Neural progenitor cell (in vitro differentiated cells): Measurements from ENCODE around the gene NEB. TPM values are rescaled to one million over a fixed set of nuclear protein-coding genes. Genes with fewer than 3 reads are reported as not detected.

Source experiments
- DNase-seq: peaks from one replicate; pipeline ENCODE4 v3.0.0-alpha.2; 2016; ENCODE audit warnings: low spot score
- H2AFZ ChIP-seq: fragments of 200-600 bp; sonication (generic); replicated peaks from 2 replicates; pipeline ENCODE4 v1.6.1; 2016; ENCODE audit warnings: antibody characterized with exemption
- H3F3A ChIP-seq: fragments of 200-600 bp; sonication (generic); 2 replicates; pipeline ENCODE4 v1.6.1; 2016; ENCODE audit warnings: antibody characterized with exemption, low read depth
- H3K27ac ChIP-seq: fragments of 200-600 bp; sonication (generic); 2 replicates; pipeline ENCODE4 v1.5.1; 2016; ENCODE audit warnings: mild to moderate bottlenecking
- H3K27me3 ChIP-seq: fragments of 200-600 bp; sonication (generic); 2 replicates; pipeline ENCODE4 v1.6.1; 2016; ENCODE audit warnings: mild to moderate bottlenecking, moderate library complexity
- H3K36me3 ChIP-seq: fragments of 200-600 bp; sonication (generic); 2 replicates; pipeline ENCODE4 v1.5.1; 2016
- H3K4me1 ChIP-seq: fragments of 200-600 bp; sonication (generic); 2 replicates; pipeline ENCODE4 v1.6.1; 2016; ENCODE audit warnings: mixed run types
- H3K4me2 ChIP-seq: fragments of 200-600 bp; sonication (generic); 2 replicates; pipeline ENCODE4 v1.6.1; 2016
- H3K4me3 ChIP-seq: fragments of 200-600 bp; sonication (generic); 2 replicates; pipeline ENCODE4 v1.5.1; 2016
- H3K79me2 ChIP-seq: fragments of 200-600 bp; sonication (generic); 2 replicates; pipeline ENCODE4 v1.6.1; 2016; ENCODE audit warnings: low read depth
- H3K9ac ChIP-seq: fragments of 200-600 bp; sonication (generic); 2 replicates; pipeline ENCODE4 v1.6.1; 2016
- H3K9me3 ChIP-seq: fragments of 200-600 bp; sonication (generic); 2 replicates; pipeline ENCODE4 v1.5.1; 2016; ENCODE audit warnings: low read depth
- H4K20me1 ChIP-seq: fragments of 200-600 bp; sonication (generic); 2 replicates; pipeline ENCODE4 v1.6.1; 2016; ENCODE audit warnings: low read depth
- H3K27ac Mint-ChIP-seq: 3 replicates; pipeline ENCODE4 v1.8.0; 2021; ENCODE audit warnings: mixed read lengths
- H3K27me3 Mint-ChIP-seq: 2 replicates; pipeline ENCODE4 v1.8.0; 2022; ENCODE audit warnings: low read depth, mild to moderate bottlenecking, inconsistent platforms, moderate library complexity, mixed read lengths; ENCODE audit not compliant: insufficient read depth
- H3K36me3 Mint-ChIP-seq: 3 replicates; pipeline ENCODE4 v1.8.0; 2021; ENCODE audit warnings: mixed read lengths
- H3K4me1 Mint-ChIP-seq: 3 replicates; pipeline ENCODE4 v1.8.0; 2021; ENCODE audit warnings: mixed read lengths
- H3K4me3 Mint-ChIP-seq: 3 replicates; pipeline ENCODE4 v1.8.0; 2021; ENCODE audit warnings: mild to moderate bottlenecking, moderate library complexity, mixed read lengths
- H3K9me3 Mint-ChIP-seq: 3 replicates; pipeline ENCODE4 v1.8.0; 2020; ENCODE audit warnings: mixed read lengths
- EZH2 ChIP-seq: fragments of 200-600 bp; sonication (generic); IDR thresholded peaks from 2 replicates; pipeline ENCODE4 v1.6.1; 2017; ENCODE audit warnings: antibody characterized with exemption, mild to moderate bottlenecking, moderate library complexity
- EZH2phosphoT487 ChIP-seq: fragments of 200-600 bp; sonication (generic); IDR thresholded peaks from 2 replicates; pipeline ENCODE4 v1.6.1; 2017; ENCODE audit warnings: antibody characterized with exemption
- total RNA-seq: library from RNA; depleted of rRNA; stranded (reverse); fragments of >200 nt; gene quantifications from 2 replicates; pipeline ENCODE4 v1.2.3, GENCODE V29; 2015; ENCODE audit warnings: low replicate concordance
- TF ChIP-seq, protein P1 (sequence below): fragments of 200-600 bp; sonication (generic); IDR thresholded peaks from 2 replicates; pipeline ENCODE4 v1.5.1; 2017; ENCODE audit warnings: antibody characterized with exemption, mild to moderate bottlenecking

NEB gene
- total RNA-seq, 1 donor from 2014 or later = 0.49 TPM

DNA sequence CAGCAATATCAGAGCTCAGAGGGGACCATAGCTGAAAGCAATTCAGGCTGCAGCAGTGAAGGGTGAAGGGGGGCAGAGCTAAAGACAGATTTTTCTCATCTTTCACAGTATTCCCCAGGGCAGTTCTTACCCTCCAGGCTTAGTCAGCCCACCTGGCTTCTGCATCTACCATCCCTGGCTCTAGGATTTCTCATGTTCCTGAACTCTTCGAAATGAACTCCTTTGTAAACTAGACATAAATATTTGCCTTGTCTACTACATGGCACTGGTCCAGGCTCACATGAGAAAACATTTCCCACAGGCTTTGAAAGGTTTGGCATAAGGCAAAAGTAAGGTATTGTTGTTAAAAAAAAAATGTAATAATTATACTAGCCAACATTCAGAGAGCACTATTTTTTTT lies 23.6 kb upstream of the NEB start:
- Histone ChIP-seq H3K4me2 (no peak overlapping the region), H3F3A (peaks cover 16% of the 10 kb centered on the region), H3K4me1 (peaks cover 21% of the 10 kb centered on the region), H3K27ac (no peak overlapping the region), H3K4me3 (no peak overlapping the region), H3K27me3 (no peaks in the 10 kb centered on the region), H3K9me3 (no peaks in the 10 kb centered on the region), H3K79me2 (no peaks in the 10 kb centered on the region), H3K9ac (no peak overlapping the region), H3K36me3 (no peaks in the 10 kb centered on the region), H2AFZ (no peak overlapping the region), H4K20me1 (no peaks in the 10 kb centered on the region)
- no peak overlapping the region for H3K4me3 Mint-ChIP-seq
- no peak overlapping the region for H3K27ac Mint-ChIP-seq
- no peaks in the 10 kb centered on the region for H3K27me3 Mint-ChIP-seq
- H3K4me1 Mint-ChIP-seq = peaks cover 17% of the 10 kb centered on the region
- no peak for TF ChIP-seq EZH2phosphoT487
- TF ChIP-seq, protein P1, sequence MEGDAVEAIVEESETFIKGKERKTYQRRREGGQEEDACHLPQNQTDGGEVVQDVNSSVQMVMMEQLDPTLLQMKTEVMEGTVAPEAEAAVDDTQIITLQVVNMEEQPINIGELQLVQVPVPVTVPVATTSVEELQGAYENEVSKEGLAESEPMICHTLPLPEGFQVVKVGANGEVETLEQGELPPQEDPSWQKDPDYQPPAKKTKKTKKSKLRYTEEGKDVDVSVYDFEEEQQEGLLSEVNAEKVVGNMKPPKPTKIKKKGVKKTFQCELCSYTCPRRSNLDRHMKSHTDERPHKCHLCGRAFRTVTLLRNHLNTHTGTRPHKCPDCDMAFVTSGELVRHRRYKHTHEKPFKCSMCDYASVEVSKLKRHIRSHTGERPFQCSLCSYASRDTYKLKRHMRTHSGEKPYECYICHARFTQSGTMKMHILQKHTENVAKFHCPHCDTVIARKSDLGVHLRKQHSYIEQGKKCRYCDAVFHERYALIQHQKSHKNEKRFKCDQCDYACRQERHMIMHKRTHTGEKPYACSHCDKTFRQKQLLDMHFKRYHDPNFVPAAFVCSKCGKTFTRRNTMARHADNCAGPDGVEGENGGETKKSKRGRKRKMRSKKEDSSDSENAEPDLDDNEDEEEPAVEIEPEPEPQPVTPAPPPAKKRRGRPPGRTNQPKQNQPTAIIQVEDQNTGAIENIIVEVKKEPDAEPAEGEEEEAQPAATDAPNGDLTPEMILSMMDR = no peak
- TF ChIP-seq EZH2 = no peak
- no peaks in the 10 kb centered on the region for H3K9me3 Mint-ChIP-seq
- no peak for DNase-seq
- peaks cover 2% of the 10 kb centered on the region for H3K36me3 Mint-ChIP-seq

DNA sequence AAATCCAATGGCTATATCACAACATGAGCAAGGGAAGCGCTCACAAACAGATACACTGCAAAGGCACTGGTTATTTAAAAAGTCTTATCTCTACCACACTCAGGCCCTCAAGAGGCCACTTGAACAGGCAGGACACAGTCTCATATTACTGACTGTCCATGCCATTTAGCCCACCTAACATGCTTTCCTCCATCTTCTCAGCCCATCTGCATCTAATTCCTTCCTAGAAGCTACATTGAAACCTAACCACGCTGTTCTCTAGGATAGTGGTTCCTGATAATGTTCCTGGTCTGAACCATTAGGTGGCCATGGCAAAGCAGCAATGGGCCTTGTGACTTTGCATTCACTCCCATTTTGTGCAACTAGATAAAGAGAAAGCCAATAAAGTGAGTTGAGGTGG lies 22.5 kb upstream of the NEB start:
- Mint-ChIP-seq H3K36me3 (peaks cover 2% of the 10 kb centered on the region), H3K27me3 (no peaks in the 10 kb centered on the region), H3K4me1 (peaks cover 17% of the 10 kb centered on the region), H3K27ac (no peak overlapping the region), H3K4me3 (no peak overlapping the region), H3K9me3 (no peaks in the 10 kb centered on the region)
- no peaks in the 10 kb centered on the region for H3K36me3 ChIP-seq
- no peak overlapping the region for H3K4me3 ChIP-seq
- no peaks in the 10 kb centered on the region for H4K20me1 ChIP-seq
- no peak for DNase-seq
- no peaks in the 10 kb centered on the region for H3K9me3 ChIP-seq
- no peak overlapping the region for H3K9ac ChIP-seq
- no peak overlapping the region for H3K27ac ChIP-seq
- H2AFZ ChIP-seq = no peak overlapping the region
- peaks cover 16% of the 10 kb centered on the region for H3F3A ChIP-seq
- peaks cover 21% of the 10 kb centered on the region for H3K4me1 ChIP-seq
- no peak overlapping the region for H3K4me2 ChIP-seq
- TF ChIP-seq EZH2phosphoT487 (no peak), EZH2 (no peak)
- TF ChIP-seq, protein P1 = no peak
- no peaks in the 10 kb centered on the region for H3K79me2 ChIP-seq
- H3K27me3 ChIP-seq = no peaks in the 10 kb centered on the region

DNA sequence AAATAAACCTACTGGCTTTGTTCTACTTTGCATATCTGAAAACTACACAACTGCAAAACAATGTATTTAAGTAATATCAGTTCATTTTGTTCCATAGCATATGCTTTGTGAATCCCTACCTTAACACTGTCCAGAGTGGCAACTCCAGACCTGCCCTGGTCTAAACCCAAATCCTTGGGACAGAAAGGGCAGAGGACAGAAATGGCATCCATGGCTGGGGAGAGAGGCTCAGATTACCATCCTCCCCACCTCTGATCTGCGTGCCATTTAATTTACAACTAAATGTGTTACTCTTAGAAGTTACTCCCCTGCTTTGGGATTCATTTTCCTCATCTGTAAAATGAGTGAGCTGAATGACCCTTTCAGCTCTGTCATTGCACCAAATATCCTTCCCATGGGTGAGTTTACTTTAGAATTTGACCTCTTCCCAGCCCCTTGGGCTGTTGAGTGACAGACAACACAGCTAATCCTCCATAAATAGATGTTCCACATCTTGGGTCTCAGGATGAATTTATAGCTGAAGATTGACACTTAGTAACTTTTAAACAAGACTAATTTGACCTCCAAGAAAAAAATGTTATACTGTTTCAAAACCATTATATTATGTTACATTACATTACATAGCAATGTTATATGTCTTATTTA lies 20.1 kb upstream of the NEB start:
- DNase-seq = no peak
- H3K4me3 Mint-ChIP-seq = no peak overlapping the region
- H3K4me1 Mint-ChIP-seq = peaks cover 6% of the 10 kb centered on the region
- no peak for TF ChIP-seq EZH2
- no peak for TF ChIP-seq EZH2phosphoT487
- TF ChIP-seq, protein P1 = no peak
- H3K9me3 Mint-ChIP-seq = no peaks in the 10 kb centered on the region
- Histone ChIP-seq H3K4me3 (no peak overlapping the region), H3K9me3 (no peaks in the 10 kb centered on the region), H2AFZ (no peak overlapping the region), H3K4me2 (no peak overlapping the region), H3K79me2 (no peaks in the 10 kb centered on the region), H3K27me3 (no peaks in the 10 kb centered on the region), H4K20me1 (no peaks in the 10 kb centered on the region), H3K36me3 (no peaks in the 10 kb centered on the region), H3F3A (peaks cover under 1% of the 10 kb centered on the region), H3K27ac (no peak overlapping the region), H3K9ac (no peak overlapping the region), H3K4me1 (peaks cover 3% of the 10 kb centered on the region)
- H3K27me3 Mint-ChIP-seq = peaks cover 3% of the 10 kb centered on the region
- no peak overlapping the region for H3K27ac Mint-ChIP-seq
- no peaks in the 10 kb centered on the region for H3K36me3 Mint-ChIP-seq
